ENCODE results near the gene LMAN1L. TPM values are rescaled to one million over a fixed set of nuclear protein-coding genes. Genes with fewer than 3 reads are reported as not detected.

LMAN1L gene
- total and polyA plus RNA-seq, 4 donors: 0.08 TPM; not detected in 3

Small RNA genes lying within 50 kb of the gene (small RNA-seq; reads per million reads assigned to genes)
- gene CPLX3 (not detected), gene MIR4513 (not detected), gene MIR6882 (0.13 reads per million)

Other genes starting within 250 kb of the LMAN1L start
- 10 to 100 TPM; 35.1 to 66.8 TPM for gene CLK3, start 197.0 kb upstream of the LMAN1L start, total RNA-seq
- 10 to 100 TPM; 20.1 to 21.8 TPM for gene CLK3, start 197.0 kb upstream of the LMAN1L start, polyA plus RNA-seq
- 1 to 10 TPM; 7.5 to 9.5 TPM for gene EDC3, start 116.8 kb upstream of the LMAN1L start, total RNA-seq
- gene EDC3, start 116.8 kb upstream of the LMAN1L start, polyA plus RNA-seq: 1 to 10 TPM; 5.8 to 7.4 TPM
- gene CYP1A1, start 87.3 kb upstream of the LMAN1L start, total RNA-seq: 1 to 10 TPM in 1 of 2 donors, under 1 TPM in 1; 0.19 to 4.4 TPM
- gene CYP1A1, start 87.3 kb upstream of the LMAN1L start, polyA plus RNA-seq: 1 to 10 TPM; 1.0 to 1.4 TPM
- 10 to 100 TPM in 1 of 2 donors, not detected in 1; 32.5 TPM for gene CYP1A2, start 64.0 kb upstream of the LMAN1L start, total RNA-seq
- gene CYP1A2, start 64.0 kb upstream of the LMAN1L start, polyA plus RNA-seq: 10 to 100 TPM; 21.8 to 31.7 TPM
- gene CSK, start 30.8 kb upstream of the LMAN1L start, total RNA-seq: 10 to 100 TPM; 19.0 to 41.7 TPM
- 10 to 100 TPM in 1 of 2 donors, 1 to 10 TPM in 1; 6.9 to 29.3 TPM for gene CSK, start 30.8 kb upstream of the LMAN1L start, polyA plus RNA-seq
- gene CPLX3, start 13.8 kb downstream of the LMAN1L start, total RNA-seq: not detected
- not detected for gene CPLX3, start 13.8 kb downstream of the LMAN1L start, polyA plus RNA-seq
- gene ULK3, start 30.3 kb downstream of the LMAN1L start, total RNA-seq: 10 to 100 TPM; 15.4 to 35.5 TPM
- 10 to 100 TPM; 13.1 to 27.5 TPM for gene ULK3, start 30.3 kb downstream of the LMAN1L start, polyA plus RNA-seq
- gene SCAMP2, start 60.5 kb downstream of the LMAN1L start, total RNA-seq: 10 to 100 TPM; 21.7 to 23.3 TPM
- 10 to 100 TPM; 34.8 to 42.5 TPM for gene SCAMP2, start 60.5 kb downstream of the LMAN1L start, polyA plus RNA-seq
- 10 to 100 TPM; 16.1 to 37.7 TPM for gene MPI, start 77.2 kb downstream of the LMAN1L start, total RNA-seq
- 10 to 100 TPM; 26.1 to 38.4 TPM for gene MPI, start 77.2 kb downstream of the LMAN1L start, polyA plus RNA-seq
- 10 to 100 TPM; 15.3 to 15.6 TPM for gene FAM219B, start 94.0 kb downstream of the LMAN1L start, total RNA-seq
- 1 to 10 TPM; 7.5 to 9.0 TPM for gene FAM219B, start 94.0 kb downstream of the LMAN1L start, polyA plus RNA-seq
- gene COX5A, start 125.2 kb downstream of the LMAN1L start, total RNA-seq: 10 to 100 TPM; 47.9 to 60.0 TPM
- gene COX5A, start 125.2 kb downstream of the LMAN1L start, polyA plus RNA-seq: 100 to 1,000 TPM; 320 to 374 TPM
- 1 to 10 TPM; 2.3 TPM for gene RPP25, start 143.9 kb downstream of the LMAN1L start, total RNA-seq
- 1 to 10 TPM; 2.2 to 3.3 TPM for gene RPP25, start 143.9 kb downstream of the LMAN1L start, polyA plus RNA-seq
- 1 to 10 TPM in 1 of 2 donors, under 1 TPM in 1; 0.50 to 5.8 TPM for gene SCAMP5, start 182.7 kb downstream of the LMAN1L start, total RNA-seq
- 1 to 10 TPM; 5.6 to 7.5 TPM for gene SCAMP5, start 182.7 kb downstream of the LMAN1L start, polyA plus RNA-seq
- 1 to 10 TPM; 7.4 to 9.3 TPM for gene PPCDC, start 210.8 kb downstream of the LMAN1L start, total RNA-seq
- gene PPCDC, start 210.8 kb downstream of the LMAN1L start, polyA plus RNA-seq: 1 to 10 TPM; 7.6 to 9.1 TPM